Mesendoderm (in vitro differentiated cells): ENCODE measurements around the gene ANKS1B.

Source experiments
- DNase-seq: peaks from one replicate; pipeline ENCODE4 v3.0.0; 2013
- H2AK5ac ChIP-seq: 2 replicates; pipeline ENCODE4 v1.6.1; 2013; ENCODE audit warnings: low read length, inconsistent platforms
- H2BK120ac ChIP-seq: 2 replicates; pipeline ENCODE4 v1.6.1; 2013; ENCODE audit warnings: low read depth, mild to moderate bottlenecking, low read length, moderate library complexity, mixed read lengths
- H2BK15ac ChIP-seq: replicated peaks from 2 replicates; pipeline ENCODE4 v1.6.1; 2013; ENCODE audit warnings: low read depth, mild to moderate bottlenecking, moderate library complexity
- H2BK5ac ChIP-seq: 2 replicates; pipeline ENCODE4 v1.6.1; 2013; ENCODE audit warnings: low read length, inconsistent platforms
- H3K18ac ChIP-seq: 2 replicates; pipeline ENCODE4 v1.6.1; 2013; ENCODE audit warnings: mild to moderate bottlenecking, low read length, mixed read lengths
- H3K23ac ChIP-seq: one replicate; pipeline ENCODE4 v1.6.1; 2013; ENCODE audit warnings: low read length
- H3K27ac ChIP-seq: 2 replicates; pipeline ENCODE4 v1.5.1; 2013; ENCODE audit warnings: low read depth, mild to moderate bottlenecking, inconsistent platforms, low read length, moderate library complexity
- H3K27me3 ChIP-seq: 2 replicates; pipeline ENCODE4 v1.6.1; 2013; ENCODE audit warnings: low read length, control low read depth, mild to moderate bottlenecking, inconsistent platforms; ENCODE audit not compliant: insufficient read depth, poor library complexity
- H3K36me3 ChIP-seq: 2 replicates; pipeline ENCODE4 v1.6.1; 2013; ENCODE audit warnings: low read length, inconsistent platforms; ENCODE audit not compliant: control insufficient read depth, insufficient read depth
- H3K4ac ChIP-seq: one replicate; pipeline ENCODE4 v1.6.1; 2013; ENCODE audit warnings: low read depth, mild to moderate bottlenecking, low read length, moderate library complexity
- H3K4me1 ChIP-seq: 2 replicates; pipeline ENCODE4 v1.6.1; 2013; ENCODE audit warnings: low read depth, low read length, inconsistent platforms; ENCODE audit not compliant: control insufficient read depth
- H3K4me2 ChIP-seq: 2 replicates; pipeline ENCODE4 v1.6.1; 2013; ENCODE audit warnings: low read length
- H3K4me3 ChIP-seq: 2 replicates; pipeline ENCODE4 v1.5.1; 2013; ENCODE audit warnings: mild to moderate bottlenecking, low read length
- H3K56ac ChIP-seq: one replicate; pipeline ENCODE4 v1.6.1; 2013; ENCODE audit warnings: low read length
- H3K79me1 ChIP-seq: 2 replicates; pipeline ENCODE4 v1.6.1; 2013; ENCODE audit warnings: low read length, inconsistent platforms
- H3K79me2 ChIP-seq: 2 replicates; pipeline ENCODE4 v1.6.1; 2013; ENCODE audit warnings: mild to moderate bottlenecking, low read length; ENCODE audit not compliant: control insufficient read depth, insufficient read depth
- H3K9ac ChIP-seq: 2 replicates; pipeline ENCODE4 v1.6.1; 2013; ENCODE audit warnings: low read length, inconsistent platforms
- H4K5ac ChIP-seq: one replicate; pipeline ENCODE4 v1.6.1; 2013; ENCODE audit warnings: low read length
- H4K8ac ChIP-seq: one replicate; pipeline ENCODE4 v1.6.1; 2013; ENCODE audit warnings: low read depth, mild to moderate bottlenecking, control low read depth, low read length, moderate library complexity
- WGBS: extraction: QIAGEN DNeasy Blood & Tissue Kit; methylation state at CpG from one replicate; pipeline ENCODE4 v1.1.7; 2013; ENCODE audit warnings: low lambda C conversion rate, missing lambda C conversion rate; ENCODE audit not compliant: insufficient coverage; ENCODE audit errors: extremely low coverage; 5-methylcytosine and 5-hydroxymethylcytosine counted together

ANKS1B gene

GRCh38 chr12:99133401-99133800 lies 851.3 kb downstream of the ANKS1B start:
- no CpG with 5 or more reads among the region's 2 CpGs for WGBS
- no peak overlapping the region for H3K56ac ChIP-seq
- no peak overlapping the region for H3K4me3 ChIP-seq
- H3K18ac ChIP-seq = no peak overlapping the region
- no peak overlapping the region for H2BK15ac ChIP-seq
- H3K36me3 ChIP-seq = no peaks in the 10 kb centered on the region
- H3K4me2 ChIP-seq = no peak overlapping the region
- no peaks in the 10 kb centered on the region for H3K79me1 ChIP-seq
- no peak overlapping the region for H3K27ac ChIP-seq
- no peak overlapping the region for H3K4ac ChIP-seq
- H3K27me3 ChIP-seq = no peaks in the 10 kb centered on the region
- no peak overlapping the region for H4K5ac ChIP-seq
- H3K9ac ChIP-seq = no peak overlapping the region
- H4K8ac ChIP-seq = no peak overlapping the region
- no peaks in the 10 kb centered on the region for H3K79me2 ChIP-seq
- no peak overlapping the region for H2BK5ac ChIP-seq
- H3K4me1 ChIP-seq = no peaks in the 10 kb centered on the region
- no peak overlapping the region for H2AK5ac ChIP-seq
- no peak for DNase-seq
- no peak overlapping the region for H2BK120ac ChIP-seq
- H3K23ac ChIP-seq = no peak overlapping the region

- no peaks in the 10 kb centered on the region for H3K79me1 ChIP-seq
- no peak overlapping the region for H4K8ac ChIP-seq
- no peak overlapping the region for H2BK15ac ChIP-seq
- H3K4me2 ChIP-seq = no peak overlapping the region
- H3K36me3 ChIP-seq = no peaks in the 10 kb centered on the region
- H2BK5ac ChIP-seq = no peak overlapping the region
- H3K9ac ChIP-seq = no peak overlapping the region
- WGBS = no CpG with 5 or more reads among the region's 7 CpGs
- no peaks in the 10 kb centered on the region for H3K79me2 ChIP-seq
- no peak overlapping the region for H3K4me3 ChIP-seq
- H3K18ac ChIP-seq = no peak overlapping the region
- H3K27ac ChIP-seq = no peak overlapping the region
- no peaks in the 10 kb centered on the region for H3K4me1 ChIP-seq
- H3K23ac ChIP-seq = no peak overlapping the region
- H2AK5ac ChIP-seq = no peak overlapping the region
- H4K5ac ChIP-seq = no peak overlapping the region
- no peak overlapping the region for H2BK120ac ChIP-seq
- H3K56ac ChIP-seq = no peak overlapping the region
- no peaks in the 10 kb centered on the region for H3K27me3 ChIP-seq
- no peak overlapping the region for H3K4ac ChIP-seq
- peak; percentile 91 for DNase-seq
Observed at GRCh38 chr12:99131751-99132199, 853.0 kb downstream of the ANKS1B start.

GRCh38 chr12:99130808-99131553 lies 853.8 kb downstream of the ANKS1B start:
- no peak overlapping the region for H4K5ac ChIP-seq
- no peaks in the 10 kb centered on the region for H3K36me3 ChIP-seq
- no peak overlapping the region for H2BK120ac ChIP-seq
- WGBS = no CpG with 5 or more reads among the region's 3 CpGs
- H3K27me3 ChIP-seq = no peaks in the 10 kb centered on the region
- H2BK5ac ChIP-seq = no peak overlapping the region
- H3K23ac ChIP-seq = no peak overlapping the region
- no peak overlapping the region for H3K27ac ChIP-seq
- no peaks in the 10 kb centered on the region for H3K79me1 ChIP-seq
- no peak overlapping the region for H3K9ac ChIP-seq
- H3K4ac ChIP-seq = no peak overlapping the region
- H3K79me2 ChIP-seq = no peaks in the 10 kb centered on the region
- no peak overlapping the region for H3K18ac ChIP-seq
- no peaks in the 10 kb centered on the region for H3K4me1 ChIP-seq
- H2AK5ac ChIP-seq = no peak overlapping the region
- no peak overlapping the region for H2BK15ac ChIP-seq
- H3K4me3 ChIP-seq = no peak overlapping the region
- H4K8ac ChIP-seq = no peak overlapping the region
- H3K56ac ChIP-seq = no peak overlapping the region
- H3K4me2 ChIP-seq = no peak overlapping the region
- no peak for DNase-seq

- WGBS = no CpG with 5 or more reads among the region's 1 CpG
- H4K8ac ChIP-seq = no peak overlapping the region
- H2BK15ac ChIP-seq = no peak overlapping the region
- H2BK120ac ChIP-seq = no peak overlapping the region
- no peak overlapping the region for H3K23ac ChIP-seq
- no peak overlapping the region for H4K5ac ChIP-seq
- no peak overlapping the region for H3K4me2 ChIP-seq
- no peaks in the 10 kb centered on the region for H3K79me1 ChIP-seq
- no peaks in the 10 kb centered on the region for H3K4me1 ChIP-seq
- no peaks in the 10 kb centered on the region for H3K36me3 ChIP-seq
- H3K4ac ChIP-seq = no peak overlapping the region
- no peak overlapping the region for H3K27ac ChIP-seq
- no peak overlapping the region for H3K4me3 ChIP-seq
- no peak overlapping the region for H3K9ac ChIP-seq
- no peaks in the 10 kb centered on the region for H3K27me3 ChIP-seq
- no peak overlapping the region for H2AK5ac ChIP-seq
- no peak overlapping the region for H3K18ac ChIP-seq
- H3K79me2 ChIP-seq = no peaks in the 10 kb centered on the region
- no peak overlapping the region for H3K56ac ChIP-seq
- H2BK5ac ChIP-seq = no peak overlapping the region
- no peak for DNase-seq
Observed at GRCh38 chr12:99128246-99128802, 856.4 kb downstream of the ANKS1B start.

- no CpG with 5 or more reads among the region's 2 CpGs for WGBS
- Histone ChIP-seq H4K5ac (no peak overlapping the region), H3K27ac (no peak overlapping the region), H3K4ac (no peak overlapping the region), H3K79me2 (no peaks in the 10 kb centered on the region), H2BK120ac (no peak overlapping the region), H3K56ac (no peak overlapping the region), H2BK5ac (no peak overlapping the region), H2AK5ac (no peak overlapping the region), H3K4me3 (no peak overlapping the region), H3K4me1 (no peaks in the 10 kb centered on the region), H2BK15ac (no peak overlapping the region), H4K8ac (no peak overlapping the region), H3K23ac (no peak overlapping the region), H3K36me3 (no peaks in the 10 kb centered on the region), H3K27me3 (no peaks in the 10 kb centered on the region), H3K4me2 (no peak overlapping the region), H3K9ac (no peak overlapping the region), H3K79me1 (no peaks in the 10 kb centered on the region), H3K18ac (no peak overlapping the region)
- DNase-seq = no peak
Observed at GRCh38 chr12:99122959-99123358, 861.8 kb downstream of the ANKS1B start.
